GM12878 (cell line): Measurements from ENCODE around the gene PINK1. TPM values are rescaled to one million over a fixed set of nuclear protein-coding genes. Genes with fewer than 3 reads are reported as not detected.

ENCODE experiments used
- ATAC-seq: fragments of 200-7000 bp; cut with Tn5 transposase; 3 replicates; pipeline ENCODE4 v1.9.1; 2020; ENCODE audit warnings: mild to moderate bottlenecking, moderate library complexity
- BruUV-seq: library from RNA; stranded (reverse); fragments of 400-500 nt; replicated peaks from 2 replicates; lab custom pipeline; 2021; lab: Mats Ljungman, UMichigan
- CTCF ChIA-PET: fragments of 300-600 bp; sonication (Branson Sonifier 250); formaldehyde crosslinking; extraction: SDS; loops from one replicate; lab custom pipeline; 2021; ENCODE audit warnings: inconsistent platforms; lab: Yijun Ruan, JAX
- POLR2A ChIA-PET: fragments of 350-600 bp; formaldehyde crosslinking; extraction: SDS; loops from one replicate; lab custom pipeline; 2021; ENCODE audit warnings: inconsistent platforms; lab: Charles Lee
- RAD21 ChIA-PET: fragments of 300-600 bp; sonication (Branson Sonifier 250); formaldehyde crosslinking; loops from one replicate; lab custom pipeline; 2023; ENCODE audit warnings: antibody characterized with exemption; ENCODE audit not compliant: unreplicated experiment; lab: Charles Lee
- SMC1A ChIA-PET: fragments of 300-600 bp; sonication (Branson Sonifier 250); formaldehyde crosslinking; loops from one replicate; lab custom pipeline; 2023; ENCODE audit not compliant: unreplicated experiment, uncharacterized antibody; lab: Charles Lee
- DNase-seq: peaks from one replicate; pipeline ENCODE4 v3.0.0-alpha.2; 2011; ENCODE audit warnings: low read depth, low spot score
- FAIRE-seq: peaks from 3 replicates; lab custom pipeline; 2011; peaks lifted over from hg19 to GRCh38; lab: Jason Lieb, UNC
- H2AFZ ChIP-seq: 2 replicates; pipeline ENCODE4 v1.6.0; 2011; ENCODE audit warnings: low read depth, low read length, control low read depth; ENCODE audit not compliant: control insufficient read depth
- H3K27ac ChIP-seq: 2 replicates; pipeline ENCODE4 v1.5.1; 2011; ENCODE audit warnings: control low read depth; ENCODE audit not compliant: control insufficient read depth, insufficient read depth
- H3K27me3 ChIP-seq, 2 experiments: replicated peaks in 1 of 2; 2 replicates each; pipeline versions ENCODE4 v1.6.0 to v1.6.1; 2011; ENCODE audit warnings: low read length in 1 of 2; ENCODE audit not compliant: control insufficient read depth in 2 of 2, insufficient read depth in 2 of 2
- H3K36me3 ChIP-seq, 2 experiments: 2 replicates each; pipeline ENCODE4 v1.5.1; 2011; ENCODE audit warnings: low read length in 1 of 2; ENCODE audit not compliant: control insufficient read depth in 2 of 2, insufficient read depth in 2 of 2
- H3K4me1 ChIP-seq: 2 replicates; pipeline ENCODE4 v1.6.1; 2011; ENCODE audit warnings: mild to moderate bottlenecking, low read length, moderate library complexity, mixed read lengths; ENCODE audit not compliant: control insufficient read depth, insufficient read depth
- H3K4me2 ChIP-seq: 2 replicates; pipeline ENCODE4 v1.6.0; 2011; ENCODE audit warnings: control low read depth; ENCODE audit not compliant: control insufficient read depth, insufficient read depth
- H3K4me3 ChIP-seq: fragments of 200-600 bp; sonication (generic); 2 replicates; pipeline ENCODE4 v1.5.1; 2016
- H3K79me2 ChIP-seq: 2 replicates; pipeline ENCODE4 v1.6.0; 2011; ENCODE audit warnings: low read length; ENCODE audit not compliant: control insufficient read depth, insufficient read depth
- H3K9ac ChIP-seq: 2 replicates; pipeline ENCODE4 v1.8.0; 2011; ENCODE audit warnings: low read length, control low read depth, mixed read lengths; ENCODE audit not compliant: control insufficient read depth, insufficient read depth
- H3K9me3 ChIP-seq: replicated peaks from 3 replicates; pipeline ENCODE4 v1.5.1; 2011; ENCODE audit warnings: mild to moderate bottlenecking, low read length; ENCODE audit not compliant: control insufficient read depth, insufficient read depth
- H4K20me1 ChIP-seq: 2 replicates; pipeline ENCODE4 v1.6.0; 2011; ENCODE audit not compliant: control insufficient read depth, insufficient read depth
- EZH2 ChIP-seq: IDR thresholded peaks from 2 replicates; pipeline ENCODE4 v1.6.1; 2012; ENCODE audit warnings: low read depth, mild to moderate bottlenecking, control low read depth, inconsistent platforms, low read length, borderline replicate concordance; ENCODE audit not compliant: control insufficient read depth
- FOS ChIP-seq: IDR thresholded peaks from 3 replicates; pipeline ENCODE4 v1.6.1; 2011; ENCODE audit warnings: borderline replicate concordance; ENCODE audit not compliant: insufficient read length; ENCODE audit errors: extremely low read depth
- GABPA ChIP-seq: IDR thresholded peaks from 2 replicates; pipeline ENCODE4 v1.6.1; 2014; ENCODE audit warnings: antibody characterized with exemption, low read depth, mild to moderate bottlenecking, inconsistent platforms
- HDAC2 ChIP-seq: fragments of 200-600 bp; sonication (generic); IDR thresholded peaks from 2 replicates; pipeline ENCODE4 v1.6.1; 2017
- HDAC6 ChIP-seq: fragments of 200-600 bp; sonication (generic); IDR thresholded peaks from one replicate; pipeline ENCODE4 v1.8.0; 2017; ENCODE audit warnings: antibody characterized with exemption; ENCODE audit not compliant: unreplicated experiment
- KAT2A ChIP-seq: conservative IDR thresholded peaks from 2 replicates; pipeline ENCODE4 v1.6.1; 2011; ENCODE audit warnings: low read depth, low read length; ENCODE audit not compliant: control insufficient read depth
- LARP7 ChIP-seq: fragments of 450-650 bp; IDR thresholded peaks from 2 replicates; pipeline ENCODE4 v1.6.1; 2017; ENCODE audit warnings: mild to moderate bottlenecking
- MTA3 ChIP-seq: IDR thresholded peaks from 2 replicates; pipeline ENCODE4 v1.6.1; 2012; ENCODE audit warnings: low read length, inconsistent platforms, borderline replicate concordance
- RB1 ChIP-seq: fragments of 450-650 bp; formaldehyde crosslinking; IDR thresholded peaks from 2 replicates; pipeline ENCODE4 v1.6.1; 2017; ENCODE audit warnings: mild to moderate bottlenecking, borderline replicate concordance
- SMAD5 ChIP-seq: IDR thresholded peaks from 2 replicates; pipeline ENCODE4 v1.6.1; 2016; ENCODE audit warnings: antibody characterized with exemption, low read depth
- SPI1 ChIP-seq: IDR thresholded peaks from 2 replicates; pipeline ENCODE4 v1.6.1; 2011; ENCODE audit warnings: low read depth, mild to moderate bottlenecking, low read length, moderate library complexity, borderline replicate concordance; ENCODE audit not compliant: insufficient read depth
- TAF1 ChIP-seq: IDR thresholded peaks from 2 replicates; pipeline ENCODE4 v1.6.1; 2011; ENCODE audit warnings: mild to moderate bottlenecking, low read depth, low read length, borderline replicate concordance
- TCF3 ChIP-seq: IDR thresholded peaks from 2 replicates; pipeline ENCODE4 v1.6.1; 2012; ENCODE audit warnings: low read depth, mild to moderate bottlenecking, low read length, borderline replicate concordance; ENCODE audit not compliant: insufficient read depth
- WGBS: methylation state at CpG from one replicate; pipeline ENCODE4 v1.1.6; 2016; ENCODE audit warnings: low lambda C conversion rate; ENCODE audit not compliant: insufficient replicate concordance, insufficient coverage; ENCODE audit errors: missing lambda C conversion rate; 5-methylcytosine and 5-hydroxymethylcytosine counted together
- in situ Hi-C: fragments of 300-500 bp; cut with MboI; formaldehyde crosslinking; loops from 9 replicates; pipeline ENCODE4 v1.14.3; 2018; ENCODE audit warnings: mixed read lengths
- intact Hi-C: fragments of 100-400 bp; cut with micrococcal nuclease; formaldehyde crosslinking; loops from one replicate; pipeline ENCODE4 v1.14.2; 2022; ENCODE audit not compliant: unreplicated experiment
- polyA plus RNA-seq, 11 experiments: library from polyadenylated mRNA; depleted of rRNA in 4 of 11; unstranded in 6 of 11; stranded (reverse) in 5 of 11; fragments of >200 nt; fragmentation: Nextera tagmentation in 4 of 11; fragmentation: Illumina TruSeq in 1 of 11; extraction: Ambion mirVana in 4 of 11; extraction: Trizol in 1 of 11; gene quantifications; 1 replicate in 1 of 11; 2 replicates in 10 of 11; pipeline versions ENCODE4 v1.2.1 to v1.2.3, GENCODE V29; 2011 to 2016; ENCODE audit warnings: inconsistent platforms in 2 of 11, missing spikeins in 2 of 11, low read depth in 1 of 11
- total RNA-seq, 4 experiments: library from RNA; depleted of rRNA in 3 of 4; stranded (reverse); fragments of >200 nt in 3 of 4; fragmentation: Illumina TruSeq in 1 of 4; extraction: Trizol in 1 of 4; gene quantifications; 2 replicates each; pipeline versions ENCODE4 v1.2.1 to v1.2.3, GENCODE V29; 2013 to 2021
- TF ChIP-seq, protein P1 (sequence below): fragments of 450-650 bp; IDR thresholded peaks from 2 replicates; pipeline ENCODE4 v1.6.1; 2018; ENCODE audit warnings: borderline replicate concordance, mild to moderate bottlenecking; ENCODE audit not compliant: partially characterized antibody
- TF ChIP-seq, protein P2 (sequence below): fragments of 450-650 bp; IDR thresholded peaks from 2 replicates; pipeline ENCODE4 v1.6.1; 2016; ENCODE audit warnings: mild to moderate bottlenecking
- TF ChIP-seq, protein P3 (sequence below): IDR thresholded peaks from 2 replicates; pipeline ENCODE4 v1.6.1; 2012; ENCODE audit warnings: mild to moderate bottlenecking, low read depth, low read length

The PINK1 gene
- total and polyA plus RNA-seq, 10 of the 15 experiments (the other 5 are each of a cell fraction or from before 2014, with no cell fraction given) = 0.42 to 4.4 (median 1.9) TPM; not detected in 1

DNA sequence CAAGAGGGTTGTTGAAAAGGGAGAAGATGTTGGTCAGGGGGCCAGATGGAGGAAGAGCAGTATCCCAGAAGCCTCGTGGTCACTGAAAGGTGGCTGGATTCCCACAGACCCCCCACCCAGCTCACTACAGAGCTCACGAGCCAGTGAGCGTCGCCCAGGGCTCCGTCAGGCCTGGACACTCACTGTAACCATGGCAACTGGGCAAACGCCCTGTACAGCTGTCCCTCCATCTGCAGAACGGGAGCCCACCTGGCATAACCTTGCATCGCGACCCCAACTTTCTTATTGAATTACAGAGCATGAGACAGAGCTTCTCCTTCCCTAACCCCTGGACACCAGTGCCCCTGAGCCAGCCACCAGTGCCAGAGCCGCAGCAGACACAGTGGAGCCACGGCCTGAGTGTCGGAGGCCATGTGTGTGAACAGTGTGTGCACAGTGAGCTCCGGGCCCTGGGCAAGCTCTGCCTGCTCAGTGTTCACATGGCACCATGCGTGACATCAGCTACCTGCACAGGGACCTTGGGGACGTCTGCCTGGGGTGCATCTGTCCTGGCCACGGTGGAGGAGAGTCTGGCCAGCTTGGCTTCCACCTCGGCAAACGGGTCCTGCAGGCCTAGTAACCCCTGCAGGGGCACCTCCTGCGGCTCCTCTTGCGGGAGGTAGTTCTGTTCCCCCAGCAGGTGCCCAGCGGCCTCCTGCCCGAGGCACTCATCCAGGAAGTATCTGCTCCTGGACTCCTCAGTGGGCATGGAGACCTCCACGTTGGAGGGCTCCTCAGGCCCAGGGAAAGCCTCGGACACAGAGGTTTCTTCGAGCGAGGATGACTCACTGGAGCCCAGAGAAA is 53.8 kb downstream of the PINK1 start (continued):
- TF ChIP-seq, protein P1, sequence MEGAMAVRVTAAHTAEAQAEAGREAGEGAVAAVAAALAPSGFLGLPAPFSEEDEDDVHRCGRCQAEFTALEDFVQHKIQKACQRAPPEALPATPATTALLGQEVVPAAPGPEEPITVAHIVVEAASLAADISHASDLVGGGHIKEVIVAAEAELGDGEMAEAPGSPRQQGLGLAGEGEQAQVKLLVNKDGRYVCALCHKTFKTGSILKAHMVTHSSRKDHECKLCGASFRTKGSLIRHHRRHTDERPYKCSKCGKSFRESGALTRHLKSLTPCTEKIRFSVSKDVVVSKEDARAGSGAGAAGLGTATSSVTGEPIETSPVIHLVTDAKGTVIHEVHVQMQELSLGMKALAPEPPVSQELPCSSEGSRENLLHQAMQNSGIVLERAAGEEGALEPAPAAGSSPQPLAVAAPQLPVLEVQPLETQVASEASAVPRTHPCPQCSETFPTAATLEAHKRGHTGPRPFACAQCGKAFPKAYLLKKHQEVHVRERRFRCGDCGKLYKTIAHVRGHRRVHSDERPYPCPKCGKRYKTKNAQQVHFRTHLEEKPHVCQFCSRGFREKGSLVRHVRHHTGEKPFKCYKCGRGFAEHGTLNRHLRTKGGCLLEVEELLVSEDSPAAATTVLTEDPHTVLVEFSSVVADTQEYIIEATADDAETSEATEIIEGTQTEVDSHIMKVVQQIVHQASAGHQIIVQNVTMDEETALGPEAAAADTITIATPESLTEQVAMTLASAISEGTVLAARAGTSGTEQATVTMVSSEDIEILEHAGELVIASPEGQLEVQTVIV = no peak
- TF ChIP-seq, protein P2, sequence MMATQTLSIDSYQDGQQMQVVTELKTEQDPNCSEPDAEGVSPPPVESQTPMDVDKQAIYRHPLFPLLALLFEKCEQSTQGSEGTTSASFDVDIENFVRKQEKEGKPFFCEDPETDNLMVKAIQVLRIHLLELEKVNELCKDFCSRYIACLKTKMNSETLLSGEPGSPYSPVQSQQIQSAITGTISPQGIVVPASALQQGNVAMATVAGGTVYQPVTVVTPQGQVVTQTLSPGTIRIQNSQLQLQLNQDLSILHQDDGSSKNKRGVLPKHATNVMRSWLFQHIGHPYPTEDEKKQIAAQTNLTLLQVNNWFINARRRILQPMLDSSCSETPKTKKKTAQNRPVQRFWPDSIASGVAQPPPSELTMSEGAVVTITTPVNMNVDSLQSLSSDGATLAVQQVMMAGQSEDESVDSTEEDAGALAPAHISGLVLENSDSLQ = no peak

DNA sequence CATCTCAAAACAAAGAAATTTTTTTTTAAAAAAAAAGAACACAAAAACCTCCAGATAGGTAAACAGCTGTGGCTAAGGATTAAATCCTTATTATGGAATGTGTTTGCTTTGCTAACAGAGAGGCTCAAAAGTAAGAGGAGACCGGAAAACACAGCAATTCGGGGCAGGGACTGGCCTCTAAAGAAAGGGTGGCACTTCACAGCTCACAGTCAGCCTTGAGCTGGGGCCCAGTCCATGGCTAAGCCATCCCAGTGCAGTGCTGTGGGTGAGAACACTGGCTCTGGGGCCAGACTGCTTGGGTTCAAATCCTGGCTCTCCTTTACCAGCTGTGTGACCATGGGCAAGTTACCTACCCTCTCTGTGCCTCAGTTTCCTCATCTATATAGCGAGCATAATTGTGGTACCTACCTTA is 56.4 kb downstream of the PINK1 start:
- whole genome bisulfite sequencing = 18% methylated on average over 3 of the region's 3 CpGs
- Histone ChIP-seq H3K9me3 (no peaks in the 10 kb centered on the region), H3K4me1 (no peaks in the 10 kb centered on the region), H3K4me3 (no peak overlapping the region), H3K9ac (no peak overlapping the region), H3K27ac (no peak overlapping the region), H4K20me1 (no peaks in the 10 kb centered on the region), H3K27me3 (no peaks in the 10 kb centered on the region), H3K4me2 (no peak overlapping the region), H3K79me2 (no peaks in the 10 kb centered on the region), H3K36me3 (no peaks in the 10 kb centered on the region), H2AFZ (no peak overlapping the region)
- ATAC-seq (no peak), FAIRE-seq (no peak), DNase-seq (no peak)
- CTCF ChIA-PET = no interaction called here
- POLR2A ChIA-PET = no interaction called here
- no TSS peak for BruUV-seq
- in situ Hi-C loops (no loop called here), intact Hi-C loops (loop anchor here (10.0 kb wide), 1 partner anchor 295 kb away; no protein-coding TSS in a partner anchor)
- RAD21 ChIA-PET = no interaction called here
- SMC1A ChIA-PET = no interaction called here
- no peak for TF ChIP-seq KAT2A
- no peak for TF ChIP-seq TAF1
- TF ChIP-seq LARP7 = no peak
- no peak for TF ChIP-seq GABPA
- TF ChIP-seq RB1 = no peak
- TF ChIP-seq HDAC6 = no peak
- TF ChIP-seq, protein P3, sequence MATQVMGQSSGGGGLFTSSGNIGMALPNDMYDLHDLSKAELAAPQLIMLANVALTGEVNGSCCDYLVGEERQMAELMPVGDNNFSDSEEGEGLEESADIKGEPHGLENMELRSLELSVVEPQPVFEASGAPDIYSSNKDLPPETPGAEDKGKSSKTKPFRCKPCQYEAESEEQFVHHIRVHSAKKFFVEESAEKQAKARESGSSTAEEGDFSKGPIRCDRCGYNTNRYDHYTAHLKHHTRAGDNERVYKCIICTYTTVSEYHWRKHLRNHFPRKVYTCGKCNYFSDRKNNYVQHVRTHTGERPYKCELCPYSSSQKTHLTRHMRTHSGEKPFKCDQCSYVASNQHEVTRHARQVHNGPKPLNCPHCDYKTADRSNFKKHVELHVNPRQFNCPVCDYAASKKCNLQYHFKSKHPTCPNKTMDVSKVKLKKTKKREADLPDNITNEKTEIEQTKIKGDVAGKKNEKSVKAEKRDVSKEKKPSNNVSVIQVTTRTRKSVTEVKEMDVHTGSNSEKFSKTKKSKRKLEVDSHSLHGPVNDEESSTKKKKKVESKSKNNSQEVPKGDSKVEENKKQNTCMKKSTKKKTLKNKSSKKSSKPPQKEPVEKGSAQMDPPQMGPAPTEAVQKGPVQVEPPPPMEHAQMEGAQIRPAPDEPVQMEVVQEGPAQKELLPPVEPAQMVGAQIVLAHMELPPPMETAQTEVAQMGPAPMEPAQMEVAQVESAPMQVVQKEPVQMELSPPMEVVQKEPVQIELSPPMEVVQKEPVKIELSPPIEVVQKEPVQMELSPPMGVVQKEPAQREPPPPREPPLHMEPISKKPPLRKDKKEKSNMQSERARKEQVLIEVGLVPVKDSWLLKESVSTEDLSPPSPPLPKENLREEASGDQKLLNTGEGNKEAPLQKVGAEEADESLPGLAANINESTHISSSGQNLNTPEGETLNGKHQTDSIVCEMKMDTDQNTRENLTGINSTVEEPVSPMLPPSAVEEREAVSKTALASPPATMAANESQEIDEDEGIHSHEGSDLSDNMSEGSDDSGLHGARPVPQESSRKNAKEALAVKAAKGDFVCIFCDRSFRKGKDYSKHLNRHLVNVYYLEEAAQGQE = no peak
- TF ChIP-seq HDAC2 = no peak
- TF ChIP-seq TCF3 = no peak
- TF ChIP-seq SMAD5 = no peak
- TF ChIP-seq FOS = no peak
- no peak for TF ChIP-seq EZH2
- TF ChIP-seq MTA3 = no peak
- TF ChIP-seq SPI1 = no peak
